Glomerular visceral epithelial cell (primary cell): Measurements from ENCODE around the gene DOCK9.
A peak's percentile ranks its signal among the peaks of the same experiment; 100 is the strongest.

Experiments used
- DNase-seq: peaks from one replicate; pipeline ENCODE4 v3.0.0-alpha.2; 2016; ENCODE audit errors: extremely low spot score

Gene DOCK9

DNA sequence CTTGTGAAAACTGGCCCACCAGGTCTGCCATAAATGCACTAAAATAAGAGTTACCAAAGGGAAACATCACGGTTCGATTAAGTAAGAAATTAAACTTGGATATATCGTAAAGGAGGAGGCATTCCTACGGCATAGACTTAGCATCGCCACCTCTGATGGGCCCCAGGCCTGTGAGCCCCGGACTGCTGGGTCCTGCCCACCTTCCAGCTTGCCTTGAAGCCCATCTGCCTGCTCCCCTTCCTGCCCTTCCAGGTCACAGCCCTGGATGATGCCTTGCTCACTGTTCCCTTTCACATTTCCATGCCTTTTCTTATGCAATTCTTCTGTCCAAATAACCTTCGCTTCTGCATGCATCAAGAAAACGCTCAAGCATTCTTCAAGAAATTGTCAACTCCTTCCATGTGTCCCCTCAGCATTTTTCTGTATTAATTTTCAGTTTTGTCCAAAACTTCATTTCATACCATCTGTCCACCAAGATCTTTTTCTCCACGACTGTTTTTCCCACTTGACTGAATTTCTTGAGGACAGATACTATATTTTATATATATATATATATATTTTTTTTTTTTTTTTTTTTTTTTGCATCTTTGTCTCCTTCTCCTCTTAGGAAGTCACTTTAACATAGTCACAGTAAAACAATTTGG lies 91.2 kb downstream of the DOCK9 start:
- no peak for DNase-seq

- DNase-seq: no peak
Measured at GRCh38 chr13:98885600-98885999, 92.3 kb downstream of the DOCK9 start.

DNA sequence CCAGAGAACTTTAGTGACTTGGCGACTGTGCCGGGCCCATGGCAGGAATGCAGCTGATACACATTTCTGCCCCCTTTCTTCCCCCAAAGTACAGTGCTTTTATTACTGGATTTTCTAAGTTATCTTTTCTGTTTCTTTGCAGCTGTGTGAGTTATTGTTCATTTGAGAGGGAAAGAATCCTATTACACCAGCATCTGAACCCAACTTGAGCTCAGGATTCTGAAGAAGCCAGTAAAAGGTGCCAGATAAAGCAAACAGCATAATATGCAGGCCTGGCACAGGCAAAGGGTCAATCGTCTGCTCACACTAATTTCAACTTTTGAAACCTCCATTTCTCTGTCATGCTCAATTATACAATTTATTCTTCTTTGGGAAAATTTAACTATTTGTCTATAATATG lies 93.9 kb downstream of the DOCK9 start:
- no peak for DNase-seq

DNA sequence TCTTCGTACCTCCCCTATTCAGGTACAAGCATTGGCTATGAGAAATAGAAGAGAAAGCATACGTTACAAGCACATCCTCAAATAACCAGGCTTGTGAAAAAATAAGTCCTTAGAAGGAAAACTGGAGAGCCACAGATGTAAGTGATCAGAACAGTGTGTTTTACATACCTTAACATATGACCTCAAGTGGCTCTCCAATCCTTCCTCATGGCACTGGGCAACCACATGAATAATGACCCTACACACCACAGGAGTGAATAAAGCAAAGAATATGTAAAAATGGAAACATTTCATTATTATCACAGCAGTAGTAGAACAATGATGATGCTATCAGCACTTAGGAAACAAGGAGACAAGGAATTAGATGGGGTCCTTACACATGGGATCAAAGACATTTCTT lies 96.5 kb downstream of the DOCK9 start:
- DNase-seq: no peak

DNA sequence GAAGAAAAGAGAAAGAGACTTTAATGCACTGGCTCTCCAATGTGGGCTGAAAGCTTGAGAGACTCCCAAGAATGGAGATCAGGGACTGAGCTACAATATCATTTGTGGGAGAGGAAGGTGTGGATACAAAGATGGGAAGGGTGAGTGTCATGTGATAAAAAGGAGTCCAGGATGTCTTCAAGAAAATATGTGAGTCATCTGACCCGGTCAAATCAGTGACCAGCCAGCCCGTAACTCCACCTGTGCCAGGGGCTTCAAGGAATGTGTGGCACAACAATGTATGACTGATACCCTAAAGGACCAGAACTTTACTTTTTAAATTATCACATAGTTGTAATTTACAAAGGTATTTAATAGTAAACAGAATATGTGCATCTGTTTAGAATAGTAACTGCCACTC lies 97.2 kb downstream of the DOCK9 start:
- no peak for DNase-seq

DNA sequence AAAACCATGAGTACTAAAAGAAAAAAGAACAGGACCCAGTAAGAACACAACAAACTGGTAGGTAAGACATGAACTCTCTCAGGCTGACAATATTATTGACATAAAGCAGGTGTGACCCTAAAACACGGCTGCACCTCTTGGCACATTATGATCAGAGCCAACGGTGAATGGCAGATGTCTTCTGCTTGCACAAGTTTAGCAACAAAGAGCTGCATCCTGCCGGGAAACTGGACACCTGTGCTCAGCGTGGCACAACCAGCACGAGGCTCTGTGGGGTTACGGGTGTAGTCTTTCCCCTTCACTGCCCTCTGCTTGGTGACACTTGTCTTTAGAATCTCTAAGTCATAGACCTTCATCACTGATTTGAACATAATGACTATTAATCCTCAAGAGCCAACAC lies 97.9 kb downstream of the DOCK9 start:
- no peak for DNase-seq

DNA sequence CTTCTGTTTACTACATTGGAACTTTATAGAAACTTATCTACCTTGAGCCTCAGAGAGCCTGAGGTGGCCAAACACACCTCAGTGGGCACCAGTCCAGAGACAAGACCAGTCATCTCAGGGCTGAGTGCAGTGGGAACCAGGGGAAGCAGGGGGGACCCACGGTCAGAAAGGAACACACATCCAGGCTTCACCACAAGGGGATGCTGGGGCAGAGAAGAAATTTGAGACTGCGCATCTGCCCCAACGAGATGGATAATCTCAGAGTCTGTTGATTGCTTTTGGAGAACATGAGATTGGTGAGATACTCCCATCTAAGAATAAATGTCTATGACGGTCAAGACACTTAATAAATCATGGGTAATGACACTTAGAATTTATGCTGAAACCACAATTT lies 98.7 kb downstream of the DOCK9 start:
- DNase-seq: no peak

GRCh38 chr13:98878486-98879126 lies 99.3 kb downstream of the DOCK9 start:
- DNase-seq: no peak

GRCh38 chr13:98877936-98878335 lies 99.9 kb downstream of the DOCK9 start:
- DNase-seq: no peak

GRCh38 chr13:98877466-98877865 lies 100.4 kb downstream of the DOCK9 start:
- no peak for DNase-seq

DNA sequence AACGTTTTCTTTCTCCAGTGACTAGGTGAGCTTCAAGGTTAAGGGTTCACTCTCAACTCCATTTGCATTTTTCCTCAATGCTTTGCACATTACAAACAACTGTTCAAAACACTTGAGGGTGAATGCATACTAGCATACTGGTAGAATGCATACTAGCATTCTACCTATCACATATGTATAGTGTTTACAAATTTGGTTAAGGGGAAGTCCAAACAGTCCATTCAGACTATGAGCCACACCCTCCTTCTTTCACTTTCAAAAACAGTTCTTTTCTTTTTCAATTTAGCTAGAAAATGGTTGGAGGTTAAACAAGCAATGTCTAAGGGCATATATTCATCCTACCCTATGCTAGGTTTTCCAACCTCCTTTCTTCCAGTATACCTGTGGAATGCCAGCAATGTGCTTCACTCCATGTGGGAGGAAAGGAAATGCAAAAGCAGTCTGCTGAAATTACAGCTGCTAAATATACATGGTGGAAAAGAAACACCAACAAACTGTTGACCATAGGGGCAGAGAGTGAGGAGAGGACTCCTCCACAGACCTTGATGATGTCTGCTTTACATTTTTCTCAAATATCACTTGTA lies 102.6 kb downstream of the DOCK9 start:
- DNase-seq: no peak

DNA sequence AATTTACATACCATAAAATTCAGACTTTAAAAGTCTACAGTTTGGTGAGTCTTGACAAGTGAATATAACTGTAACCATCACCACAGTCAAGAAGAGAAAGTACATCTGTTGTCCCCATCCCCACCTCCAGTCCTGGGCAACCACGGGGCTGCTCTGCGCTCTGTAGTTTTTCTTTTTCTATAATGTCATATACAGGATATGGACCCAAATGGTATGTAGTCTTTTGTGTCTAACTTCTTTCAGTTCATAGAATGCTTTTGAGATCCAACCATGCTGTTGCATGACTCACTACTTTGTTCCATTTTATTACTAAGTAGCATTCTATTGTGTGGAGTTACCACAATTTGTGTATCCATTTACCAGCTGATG lies 103.9 kb downstream of the DOCK9 start:
- DNase-seq: no peak

- DNase-seq: no peak
Measured at GRCh38 chr13:98873377-98874028, 104.4 kb downstream of the DOCK9 start.

DNA sequence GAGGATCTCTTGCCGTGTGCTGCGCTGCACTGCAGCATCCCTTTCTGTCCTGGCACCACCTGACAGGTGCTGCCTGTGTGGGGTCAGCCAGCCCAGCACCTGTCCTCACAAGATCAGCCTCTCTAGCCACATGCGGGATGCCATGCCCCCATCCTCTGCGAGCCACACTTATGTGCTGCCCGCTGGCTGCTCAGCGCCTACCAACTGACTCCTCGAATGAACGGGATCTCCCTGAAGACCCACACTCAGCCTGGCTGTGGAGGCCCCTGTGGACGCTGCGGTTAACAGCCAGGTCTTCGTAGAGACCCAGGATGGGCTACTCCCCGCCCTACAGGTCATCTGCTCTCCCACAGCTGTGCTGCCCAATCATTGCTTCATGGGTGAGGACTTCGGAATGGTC lies 106.1 kb downstream of the DOCK9 start:
- DNase-seq: no peak

GRCh38 chr13:98869408-98870090 lies 108.3 kb downstream of the DOCK9 start:
- peak; percentile 3 for DNase-seq

DNA sequence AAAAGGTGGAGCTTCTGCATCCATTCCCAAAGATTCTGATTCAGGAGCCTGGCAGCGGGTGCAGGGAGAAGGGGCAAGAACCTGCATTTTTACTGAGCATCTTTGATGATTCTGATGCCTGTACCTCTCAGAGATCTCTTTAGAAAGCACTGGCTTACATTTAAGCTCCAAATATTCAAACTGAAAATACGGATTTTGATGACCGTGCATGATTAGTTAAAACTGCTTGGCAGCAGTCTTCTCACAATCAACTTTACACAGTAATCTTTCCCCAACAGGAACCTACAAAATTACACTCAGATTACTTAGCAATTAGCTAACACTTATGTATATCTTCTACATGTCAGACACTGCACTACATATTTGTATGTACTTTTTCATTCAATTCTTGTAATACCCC lies 108.9 kb downstream of the DOCK9 start:
- DNase-seq: no peak

DNA sequence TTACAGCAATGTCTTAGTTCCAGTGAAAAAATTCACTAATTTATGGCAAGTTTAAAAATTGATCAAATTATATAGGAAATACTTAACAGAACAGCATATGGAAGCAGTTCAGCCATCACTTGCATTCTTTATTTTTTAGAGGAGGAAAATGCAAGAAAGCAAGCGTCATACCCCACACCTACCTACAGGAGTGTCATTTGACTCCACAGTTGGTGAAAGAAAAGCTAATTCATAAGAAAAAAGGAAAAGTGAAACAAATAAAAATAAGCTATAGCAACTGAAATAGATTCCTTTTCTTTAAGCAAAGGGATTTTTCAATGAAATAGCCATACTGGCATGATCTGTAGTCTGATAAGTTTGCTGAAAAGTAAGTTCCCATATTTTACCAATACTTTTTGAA lies 111.0 kb downstream of the DOCK9 start:
- no peak for DNase-seq

DNA sequence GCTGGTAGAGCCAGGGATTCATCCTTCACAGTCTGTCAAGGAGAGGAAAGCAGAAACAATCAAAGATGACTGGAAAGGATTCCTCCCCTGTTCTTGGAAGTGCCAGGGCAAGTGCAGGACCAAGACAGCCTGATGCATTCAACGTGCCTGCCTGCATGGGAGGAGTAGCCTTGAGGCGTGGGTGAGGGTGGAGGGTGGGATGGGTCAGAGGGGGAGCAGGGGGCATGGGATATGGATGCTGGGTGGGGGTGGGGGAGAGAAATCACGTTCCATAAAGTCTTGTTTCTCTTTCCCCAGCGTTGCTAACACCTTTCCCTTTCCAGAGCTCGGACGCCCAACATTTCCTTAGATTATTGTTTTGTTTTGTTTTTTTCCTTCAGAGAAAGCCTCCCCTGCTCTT lies 117.4 kb downstream of the DOCK9 start:
- no peak for DNase-seq

GRCh38 chr13:98858191-98858590 lies 119.7 kb downstream of the DOCK9 start:
- DNase-seq: no peak

GRCh38 chr13:98856983-98857382 lies 120.9 kb downstream of the DOCK9 start:
- DNase-seq: no peak

DNA sequence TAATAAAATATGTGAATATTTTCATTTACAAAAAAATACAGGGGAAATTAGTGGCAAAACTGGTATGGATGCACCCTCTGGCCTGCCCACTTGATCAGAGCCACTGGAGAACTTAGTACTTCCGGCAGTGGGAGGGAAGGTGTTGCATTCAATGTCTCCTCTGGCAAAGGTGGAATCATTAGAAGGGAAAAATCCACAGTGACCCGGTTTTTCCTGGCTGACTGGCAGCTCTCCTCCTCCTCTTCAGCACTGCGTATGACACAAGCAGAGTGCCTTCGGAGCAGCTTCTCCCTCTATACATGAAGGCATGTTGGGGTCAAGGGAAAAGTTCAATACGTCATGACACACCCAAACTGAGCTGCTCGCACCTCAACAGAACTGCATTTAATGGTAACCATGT lies 123.4 kb downstream of the DOCK9 start:
- no peak for DNase-seq

GRCh38 chr13:98853771-98854221 lies 124.1 kb downstream of the DOCK9 start:
- DNase-seq: no peak
